ENCODE results near the gene AGBL4.

GRCh38 chr1:48726557-48727215, 1297.1 kb downstream of the AGBL4 start:
- TF ChIP-seq CTCF (IDR thresholded peaks at IDR 0.05 in 4 of 5, conservative IDR thresholded peaks at IDR 0.05 in 1 of 5) (no peak), POLR2A (IDR thresholded peaks at IDR 0.05) (no peak)
